Measurements from ENCODE around the gene AURKA. TPM values are rescaled to one million over a fixed set of nuclear protein-coding genes. Genes with fewer than 3 reads are reported as not detected.

Gene AURKA
- total RNA-seq, 1 experiment from 2014 or later, result 75.3 TPM

GRCh38 chr20:56431471-56431870, 39.5 kb upstream of the AURKA start:
- no TSS peak for BruUV-seq (replicated peaks)

GRCh38 chr20:56430957-56431356, 38.9 kb upstream of the AURKA start:
- no peaks in the 10 kb centered on the region for H3K36me3 Mint-ChIP-seq (ENCODE audit: insufficient read depth, unreplicated experiment)
- peaks cover 14% of the 10 kb centered on the region for H3K27me3 Mint-ChIP-seq (ENCODE audit: insufficient read depth, unreplicated experiment)
- POLR2A ChIA-PET, result no interaction called here
- TF ChIP-seq CTCF (IDR thresholded peaks at IDR 0.05; ENCODE audit: unreplicated experiment), result no peak
- DNase-seq (ENCODE audit: unreplicated experiment), result no peak
- H3K9me3 Mint-ChIP-seq (ENCODE audit: unreplicated experiment), result no peaks in the 10 kb centered on the region
- H3K4me1 Mint-ChIP-seq (ENCODE audit: insufficient read depth, unreplicated experiment), result peaks cover 19% of the 10 kb centered on the region
- BruUV-seq (replicated peaks), result no TSS peak
- intact Hi-C loops (cut with micrococcal nuclease), result no loop called here
- no peak overlapping the region for H3K27ac Mint-ChIP-seq (ENCODE audit: low read depth, unreplicated experiment)
- CTCF ChIA-PET, result interaction anchor here (0.5 to 1.0 kb wide), 2 partner anchors 9 to 1750 kb away, joined by 3 to 4 read pairs; no protein-coding TSS in a partner anchor
- H3K4me3 Mint-ChIP-seq (ENCODE audit: unreplicated experiment), result no peak overlapping the region

More at GRCh38 chr20:56431471-56431870, 39.5 kb upstream of the AURKA start:
- H3K36me3 Mint-ChIP-seq (ENCODE audit: insufficient read depth, unreplicated experiment), result no peaks in the 10 kb centered on the region
- H3K27ac Mint-ChIP-seq (ENCODE audit: low read depth, unreplicated experiment), result no peak overlapping the region
- CTCF ChIA-PET, result interaction anchor here (0.5 to 0.9 kb wide), 3 partner anchors 13 to 1750 kb away, joined by 3 to 6 read pairs (median 3); no protein-coding TSS in a partner anchor
- H3K4me3 Mint-ChIP-seq (ENCODE audit: unreplicated experiment), result no peak overlapping the region
- intact Hi-C loops (cut with micrococcal nuclease), result no loop called here
- H3K9me3 Mint-ChIP-seq (ENCODE audit: unreplicated experiment), result no peaks in the 10 kb centered on the region
- peaks cover 19% of the 10 kb centered on the region for H3K4me1 Mint-ChIP-seq (ENCODE audit: insufficient read depth, unreplicated experiment)
- no peak for DNase-seq (ENCODE audit: unreplicated experiment)
- no peak for TF ChIP-seq CTCF (IDR thresholded peaks at IDR 0.05; ENCODE audit: unreplicated experiment)
- POLR2A ChIA-PET, result no interaction called here
- H3K27me3 Mint-ChIP-seq (ENCODE audit: insufficient read depth, unreplicated experiment), result peaks cover 14% of the 10 kb centered on the region

- H3K27ac Mint-ChIP-seq (ENCODE audit: low read depth, unreplicated experiment), result no peak overlapping the region
- TF ChIP-seq CTCF (IDR thresholded peaks at IDR 0.05; ENCODE audit: unreplicated experiment), result no peak
- peaks cover 14% of the 10 kb centered on the region for H3K27me3 Mint-ChIP-seq (ENCODE audit: insufficient read depth, unreplicated experiment)
- POLR2A ChIA-PET, result no interaction called here
- intact Hi-C loops (cut with micrococcal nuclease), result no loop called here
- no peaks in the 10 kb centered on the region for H3K36me3 Mint-ChIP-seq (ENCODE audit: insufficient read depth, unreplicated experiment)
- CTCF ChIA-PET, result interaction anchor here (1.0 kb wide), 1 partner anchor 9 kb away, joined by 4 read pairs; no protein-coding TSS in a partner anchor
- no peak overlapping the region for H3K4me3 Mint-ChIP-seq (ENCODE audit: unreplicated experiment)
- H3K4me1 Mint-ChIP-seq (ENCODE audit: insufficient read depth, unreplicated experiment), result peaks cover 19% of the 10 kb centered on the region
- BruUV-seq (replicated peaks), result no TSS peak
- DNase-seq (ENCODE audit: unreplicated experiment), result no peak
- H3K9me3 Mint-ChIP-seq (ENCODE audit: unreplicated experiment), result no peaks in the 10 kb centered on the region
Measured at GRCh38 chr20:56430461-56430860, 38.4 kb upstream of the AURKA start.

- Mint-ChIP-seq H3K27ac (ENCODE audit: low read depth, unreplicated experiment) (no peak overlapping the region), H3K27me3 (ENCODE audit: insufficient read depth, unreplicated experiment) (peaks cover 14% of the 10 kb centered on the region), H3K4me3 (ENCODE audit: unreplicated experiment) (no peak overlapping the region), H3K4me1 (ENCODE audit: insufficient read depth, unreplicated experiment) (peaks cover 19% of the 10 kb centered on the region), H3K36me3 (ENCODE audit: insufficient read depth, unreplicated experiment) (no peaks in the 10 kb centered on the region), H3K9me3 (ENCODE audit: unreplicated experiment) (no peaks in the 10 kb centered on the region)
- ChIA-PET CTCF (interaction anchor here (1.0 kb wide), 1 partner anchor 242 kb away, joined by 3 read pairs; no protein-coding TSS in a partner anchor), POLR2A (no interaction called here)
- BruUV-seq (replicated peaks), result no TSS peak
- DNase-seq (ENCODE audit: unreplicated experiment), result no peak
- no peak for TF ChIP-seq CTCF (IDR thresholded peaks at IDR 0.05; ENCODE audit: unreplicated experiment)
- intact Hi-C loops (cut with micrococcal nuclease), result no loop called here
Measured at GRCh38 chr20:56429941-56430340, 37.9 kb upstream of the AURKA start.

Measured in MCF 10A (cell line).